Prostate gland (tissue), 2 donors: ENCODE data around the gene TTC14.

Experiments
- POLR2A ChIP-seq: fragments of 450-650 bp; IDR thresholded peaks from one replicate; pipeline ENCODE4 v1.6.1; 2016; ENCODE audit warnings: antibody characterized with exemption, mild to moderate bottlenecking
- TF ChIP-seq, protein P1 (sequence below), 4 experiments: fragments of 200-600 bp in 2 of 4; fragments of 450-650 bp in 2 of 4; sonication (generic) in 2 of 4; IDR thresholded peaks; 1 replicate in 3 of 4; 2 replicates in 1 of 4; pipeline ENCODE4 v1.5.1; 2016 to 2019; ENCODE audit warnings: antibody characterized with exemption in 4 of 4, mild to moderate bottlenecking in 2 of 4, moderate library complexity in 2 of 4

DNA sequence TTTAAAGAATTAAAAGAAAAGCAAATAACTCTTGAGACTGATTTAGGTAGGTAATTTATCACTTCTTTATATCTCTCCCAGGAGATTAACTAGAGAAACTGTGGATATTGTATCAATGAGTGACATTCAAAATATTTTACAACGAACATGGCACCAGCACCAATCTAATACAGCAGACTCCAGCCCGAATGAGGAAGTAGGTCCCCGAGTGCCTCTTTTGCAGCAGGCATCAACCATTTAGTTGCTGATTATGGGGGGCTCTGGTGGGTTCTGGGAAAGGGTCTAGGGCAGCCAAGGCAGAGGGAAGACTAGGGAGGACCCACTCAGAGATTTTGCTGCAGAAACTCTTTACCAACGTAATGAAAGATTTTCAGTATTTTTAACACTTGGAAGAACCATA, 31.7 kb upstream of the TTC14 start:
- no peak for TF ChIP-seq POLR2A
- TF ChIP-seq, protein P1, sequence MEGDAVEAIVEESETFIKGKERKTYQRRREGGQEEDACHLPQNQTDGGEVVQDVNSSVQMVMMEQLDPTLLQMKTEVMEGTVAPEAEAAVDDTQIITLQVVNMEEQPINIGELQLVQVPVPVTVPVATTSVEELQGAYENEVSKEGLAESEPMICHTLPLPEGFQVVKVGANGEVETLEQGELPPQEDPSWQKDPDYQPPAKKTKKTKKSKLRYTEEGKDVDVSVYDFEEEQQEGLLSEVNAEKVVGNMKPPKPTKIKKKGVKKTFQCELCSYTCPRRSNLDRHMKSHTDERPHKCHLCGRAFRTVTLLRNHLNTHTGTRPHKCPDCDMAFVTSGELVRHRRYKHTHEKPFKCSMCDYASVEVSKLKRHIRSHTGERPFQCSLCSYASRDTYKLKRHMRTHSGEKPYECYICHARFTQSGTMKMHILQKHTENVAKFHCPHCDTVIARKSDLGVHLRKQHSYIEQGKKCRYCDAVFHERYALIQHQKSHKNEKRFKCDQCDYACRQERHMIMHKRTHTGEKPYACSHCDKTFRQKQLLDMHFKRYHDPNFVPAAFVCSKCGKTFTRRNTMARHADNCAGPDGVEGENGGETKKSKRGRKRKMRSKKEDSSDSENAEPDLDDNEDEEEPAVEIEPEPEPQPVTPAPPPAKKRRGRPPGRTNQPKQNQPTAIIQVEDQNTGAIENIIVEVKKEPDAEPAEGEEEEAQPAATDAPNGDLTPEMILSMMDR (IDR thresholded peaks at IDR 0.05) = no peak
